Sigmoid colon (tissue), 7 donors: Measurements from ENCODE around the gene ARHGAP44. TPM values are rescaled to one million over a fixed set of nuclear protein-coding genes. Genes with fewer than 3 reads are reported as not detected.

Experiments used
- DNase-seq: peaks from one replicate; pipeline ENCODE4 v3.0.0-alpha.2; 2019
- H3K27ac ChIP-seq, 4 donors: fragments of 200-600 bp; sonication (generic); one replicate each; pipeline ENCODE4 v1.5.1; 2016 to 2019; ENCODE audit warnings: mild to moderate bottlenecking in 1 of 4
- H3K27me3 ChIP-seq, 3 donors: fragments of 200-600 bp; sonication (generic); one replicate each; pipeline ENCODE4 v1.5.1; 2019; ENCODE audit warnings: mild to moderate bottlenecking in 1 of 3
- H3K36me3 ChIP-seq, 4 donors: fragments of 200-600 bp; sonication (generic); one replicate each; pipeline ENCODE4 v1.5.1; 2016 to 2019
- H3K4me1 ChIP-seq, 4 donors: fragments of 200-600 bp; sonication (generic); one replicate each; pipeline ENCODE4 v1.5.1; 2017 to 2019
- H3K4me3 ChIP-seq, 4 donors: fragments of 200-600 bp; sonication (generic); one replicate each; pipeline ENCODE4 v1.5.1; 2017 to 2019; ENCODE audit warnings: mild to moderate bottlenecking in 2 of 4, moderate library complexity in 1 of 4
- H3K9me3 ChIP-seq, 4 donors: fragments of 200-600 bp in 3 of 4; sonication (generic) in 3 of 4; one replicate each; pipeline versions ENCODE4 v1.5.1 to v1.6.1; 2013 to 2019
- CTCF ChIP-seq, 4 experiments: fragments of 450-650 bp in 3 of 4; fragments of 200-600 bp in 1 of 4; IDR thresholded peaks; one replicate each; pipeline ENCODE4 v1.5.1; 2016 to 2019; ENCODE audit warnings: antibody characterized with exemption in 4 of 4, mild to moderate bottlenecking in 3 of 4, moderate library complexity in 2 of 4
- EP300 ChIP-seq, 4 donors: sonication (generic); formaldehyde crosslinking; IDR thresholded peaks; one replicate each; pipeline ENCODE4 v1.6.1; 2017; ENCODE audit warnings: antibody characterized with exemption in 4 of 4
- POLR2A ChIP-seq, 2 donors: fragments of 450-650 bp; IDR thresholded peaks; one replicate each; pipeline ENCODE4 v1.6.1; 2016; ENCODE audit warnings: antibody characterized with exemption in 2 of 2, mild to moderate bottlenecking in 2 of 2, moderate library complexity in 2 of 2
- POLR2AphosphoS5 ChIP-seq, 4 donors: sonication (generic); formaldehyde crosslinking; IDR thresholded peaks; one replicate each; pipeline ENCODE4 v1.6.1; 2017; ENCODE audit warnings: antibody characterized with exemption in 4 of 4
- WGBS, 2 donors: extraction: QIAGEN DNeasy Blood & Tissue Kit; methylation state at CpG; one replicate each; pipeline ENCODE4 v1.1.7; 2013; 5-methylcytosine and 5-hydroxymethylcytosine counted together
- intact Hi-C: fragments of 100-400 bp; cut with DNase I; formaldehyde crosslinking; loops from one replicate; pipeline ENCODE4 v1.15.1; 2023
- polyA plus RNA-seq, 3 donors: library from polyadenylated mRNA; stranded (reverse); fragments of 200-250 nt; gene quantifications; one replicate each; pipeline ENCODE4 v1.2.3, GENCODE V29; 2013
- total RNA-seq, 4 donors: library from RNA; depleted of rRNA; stranded (reverse); fragments of >200 nt; gene quantifications; one replicate each; pipeline ENCODE4 v1.1.0, GENCODE V29; 2016
- donor health status: healthy with polysubstance abuse.
- donor health status: Bipolar disorder and iron deficiency.
- donor health status: healthy.

Gene ARHGAP44
- total and polyA plus RNA-seq, 7 donors = 2.6 to 23.8 (median 6.4) TPM

GRCh38 chr17:13025687-13026086, 236.4 kb downstream of the ARHGAP44 start:
- Histone ChIP-seq H3K4me1 (peaks cover 0 to 6% (median 0%) of the 10 kb centered on the region in 4 donors), H3K27ac (no peak overlapping the region), H3K9me3 (no peaks in the 10 kb centered on the region), H3K27me3 (no peaks in the 10 kb centered on the region), H3K36me3 (no peaks in the 10 kb centered on the region), H3K4me3 (no peak overlapping the region)
- no peak for DNase-seq
- intact Hi-C loops = loop anchor here (10.0 kb wide), 1 partner anchor 1279 kb away; the partner anchor contains the start of gene HS3ST3B1
- no peak for TF ChIP-seq CTCF (IDR thresholded peaks at IDR 0.05)
- TF ChIP-seq POLR2AphosphoS5 (IDR thresholded peaks at IDR 0.05) = no peak
- no peak for TF ChIP-seq EP300 (IDR thresholded peaks at IDR 0.05)
- no peak for TF ChIP-seq POLR2A (IDR thresholded peaks at IDR 0.05)

GRCh38 chr17:13027246-13027645, 237.9 kb downstream of the ARHGAP44 start:
- 89 to 92% methylated on average over 5 of the region's 5 CpGs for WGBS, 2 donors
- Histone ChIP-seq H3K4me1 (peaks cover 0 to 6% (median 0%) of the 10 kb centered on the region in 4 donors), H3K27me3 (no peaks in the 10 kb centered on the region), H3K27ac (no peak overlapping the region), H3K36me3 (no peaks in the 10 kb centered on the region), H3K9me3 (no peaks in the 10 kb centered on the region), H3K4me3 (no peak overlapping the region)
- TF ChIP-seq POLR2A (IDR thresholded peaks at IDR 0.05) (no peak), CTCF (IDR thresholded peaks at IDR 0.05) (no peak), POLR2AphosphoS5 (IDR thresholded peaks at IDR 0.05) (no peak), EP300 (IDR thresholded peaks at IDR 0.05) (no peak)
- intact Hi-C loops = loop anchor here (10.0 kb wide), 1 partner anchor 1278 kb away; the partner anchor contains the start of gene HS3ST3B1
- no peak for DNase-seq

- TF ChIP-seq CTCF (IDR thresholded peaks at IDR 0.05) = no peak
- TF ChIP-seq POLR2A (IDR thresholded peaks at IDR 0.05) = no peak
- TF ChIP-seq POLR2AphosphoS5 (IDR thresholded peaks at IDR 0.05) = no peak
- no peak for TF ChIP-seq EP300 (IDR thresholded peaks at IDR 0.05)
- H3K27ac ChIP-seq = no peak overlapping the region
- H3K4me3 ChIP-seq = no peak overlapping the region
- H3K9me3 ChIP-seq = no peaks in the 10 kb centered on the region
- no peak for DNase-seq
- no peaks in the 10 kb centered on the region for H3K27me3 ChIP-seq
- intact Hi-C loops = loop anchor here (10.0 kb wide), 1 partner anchor 1275 kb away; the partner anchor contains the start of gene HS3ST3B1
- WGBS, 2 donors = 88% methylated on average over 2 of the region's 2 CpGs
- no peaks in the 10 kb centered on the region for H3K36me3 ChIP-seq
- peaks cover 0 to 4% (median 0%) of the 10 kb centered on the region in 4 donors for H3K4me1 ChIP-seq
Measured at GRCh38 chr17:13029340-13029739, 240.0 kb downstream of the ARHGAP44 start.

- DNase-seq = no peak
- H3K9me3 ChIP-seq = no peaks in the 10 kb centered on the region
- intact Hi-C loops = no loop called here
- no peak for TF ChIP-seq POLR2AphosphoS5 (IDR thresholded peaks at IDR 0.05)
- TF ChIP-seq POLR2A (IDR thresholded peaks at IDR 0.05) = no peak
- no peak for TF ChIP-seq CTCF (IDR thresholded peaks at IDR 0.05)
- no peak for TF ChIP-seq EP300 (IDR thresholded peaks at IDR 0.05)
- no peaks in the 10 kb centered on the region for H3K36me3 ChIP-seq
- no peaks in the 10 kb centered on the region for H3K27me3 ChIP-seq
- no peak overlapping the region for H3K27ac ChIP-seq
- H3K4me3 ChIP-seq = no peak overlapping the region
- no peaks in the 10 kb centered on the region for H3K4me1 ChIP-seq
- 61 to 64% methylated on average over 1 of the region's 1 CpG for WGBS, 2 donors
Measured at GRCh38 chr17:13030056-13030455, 240.8 kb downstream of the ARHGAP44 start.
